ENCODE results near the gene TFIP11. TPM values are rescaled to one million over a fixed set of nuclear protein-coding genes. Genes with fewer than 3 reads are reported as not detected.

Gene TFIP11
- total RNA-seq, 1 donor from 2014 or later, result 23.1 TPM

GRCh38 chr22:26444777-26445176 is 67.5 kb downstream of the TFIP11 start:
- no peak for DNase-seq (ENCODE audit: extremely low spot score in 2 of 2)
- H3K27ac ChIP-seq, result no peak overlapping the region

GRCh38 chr22:26443901-26444690 is 68.2 kb downstream of the TFIP11 start:
- Histone ChIP-seq H3K4me1 (peaks cover 2% of the 10 kb centered on the region), H3K36me3 (no peaks in the 10 kb centered on the region), H3K27me3 (no peaks in the 10 kb centered on the region), H3K4me3 (no peak overlapping the region), H3K27ac (no peak overlapping the region), H3K9me3 (no peaks in the 10 kb centered on the region)
- no peak for DNase-seq (ENCODE audit: extremely low spot score in 2 of 2)
- no peak for TF ChIP-seq CTCF (IDR thresholded peaks at IDR 0.05)
- no peak for TF ChIP-seq POLR2A (IDR thresholded peaks at IDR 0.05)
- no peak for TF ChIP-seq POLR2AphosphoS5 (IDR thresholded peaks at IDR 0.05; ENCODE audit: insufficient read depth in 1 of 2, low read depth in 1 of 2)
- intact Hi-C loops (cut with DNase I), result no loop called here

More at GRCh38 chr22:26444777-26445176, 67.5 kb downstream of the TFIP11 start:
- no peaks in the 10 kb centered on the region for H3K9me3 ChIP-seq
- H3K4me3 ChIP-seq, result no peak overlapping the region
- intact Hi-C loops (cut with DNase I), result no loop called here
- H3K36me3 ChIP-seq, result no peaks in the 10 kb centered on the region
- TF ChIP-seq POLR2A (IDR thresholded peaks at IDR 0.05) (no peak), POLR2AphosphoS5 (IDR thresholded peaks at IDR 0.05; ENCODE audit: insufficient read depth in 1 of 2, low read depth in 1 of 2) (no peak), CTCF (IDR thresholded peaks at IDR 0.05) (no peak)
- H3K4me1 ChIP-seq, result no peaks in the 10 kb centered on the region
- no peaks in the 10 kb centered on the region for H3K27me3 ChIP-seq

- intact Hi-C loops (cut with DNase I), result no loop called here
These were observed 70.1 kb downstream of the TFIP11 start for GRCh38 chr22:26442086-26442756.

More at GRCh38 chr22:26442086-26442756, 70.1 kb downstream of the TFIP11 start:
- H3K9me3 ChIP-seq, result no peaks in the 10 kb centered on the region
- TF ChIP-seq CTCF (IDR thresholded peaks at IDR 0.05), result no peak
- H3K4me1 ChIP-seq, result peaks cover 7% of the 10 kb centered on the region
- H3K27me3 ChIP-seq, result no peaks in the 10 kb centered on the region
- no peak for DNase-seq (ENCODE audit: extremely low spot score in 2 of 2)
- no peak overlapping the region for H3K27ac ChIP-seq
- no peak overlapping the region for H3K4me3 ChIP-seq
- H3K36me3 ChIP-seq, result no peaks in the 10 kb centered on the region

MicroRNAs within 50 kb of the gene (microRNA counts, 767-probe panel; counts per million panel counts)
- 238 to 261 counts per million in 2 donors for microRNA hsa-miR-548j

Small RNAs within 50 kb of the gene (microRNA-seq; reads per million reads assigned to microRNA genes)
- gene MIR548J (ENCODE audit: borderline number of aligned reads, borderline replicate concordance), result 1.4 reads per million

Small RNAs within 50 kb of the gene (small RNA-seq; reads per million reads assigned to genes)
- not detected for gene MIR548J

Other genes starting within 250 kb of the TFIP11 start
- 2.2 TPM for gene ASPHD2, start 83.2 kb downstream of the TFIP11 start, total RNA-seq
- 36.1 TPM for gene HPS4, start 28.7 kb downstream of the TFIP11 start, total RNA-seq
- gene SRRD, start 28.6 kb downstream of the TFIP11 start, total RNA-seq, result 11.0 TPM
- 96.3 TPM for gene TPST2, start 77.7 kb upstream of the TFIP11 start, total RNA-seq
- not detected for gene CRYBB1, start 105.6 kb upstream of the TFIP11 start, total RNA-seq
- gene CRYBA4, start 109.5 kb upstream of the TFIP11 start, total RNA-seq, result not detected
- gene MIAT, start 145.1 kb upstream of the TFIP11 start, total RNA-seq, result 2.7 TPM

Data from vagina (tissue), 2 donors.